ENCODE data around the gene DAB1.
"Not testable (repeated sequence)": the region's sequence is repeated elsewhere in the genome, so short reads cannot be mapped to it uniquely, and the experiment has no call there.

DAB1 gene

DNA sequence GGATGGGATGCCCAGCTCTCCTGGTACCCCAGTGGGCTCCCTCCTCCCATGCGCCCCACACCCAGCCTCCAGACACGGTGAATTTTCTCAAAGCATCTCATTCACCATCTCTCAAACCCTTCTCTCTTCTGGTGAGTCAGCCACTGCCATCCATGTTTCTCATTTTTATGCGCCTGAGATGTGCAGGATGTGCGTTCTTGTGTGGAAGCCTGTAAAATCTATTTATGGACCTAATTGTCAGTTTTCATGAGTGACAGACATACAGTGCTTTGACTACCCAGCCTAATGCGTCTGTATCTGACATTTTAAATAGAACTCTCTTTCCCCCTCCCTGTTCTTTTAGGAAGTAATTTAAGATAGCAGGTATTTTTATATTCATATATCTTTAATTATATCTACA, 158.8 kb downstream of the DAB1 start:
- DNase-seq, result no peak

DNA sequence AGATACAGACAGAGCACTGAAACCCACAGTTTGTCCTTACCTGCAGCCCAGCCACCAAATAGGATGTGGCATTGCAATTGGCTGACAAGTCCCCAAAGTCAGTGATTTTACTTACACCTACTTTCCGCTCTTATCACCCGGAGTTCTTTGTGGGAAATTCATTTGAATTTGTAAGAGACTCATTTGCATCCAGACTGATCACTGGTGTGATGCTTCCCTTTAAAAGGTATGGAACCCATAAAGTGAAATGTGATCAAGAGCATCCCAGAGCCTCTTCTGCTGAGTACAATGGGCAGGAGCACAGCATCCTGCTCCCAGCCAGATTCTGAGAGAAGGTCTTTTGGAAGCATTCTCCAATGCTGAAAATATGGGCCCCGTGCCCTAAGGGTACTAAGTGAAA, 161.4 kb downstream of the DAB1 start:
- no peak for DNase-seq

DNA sequence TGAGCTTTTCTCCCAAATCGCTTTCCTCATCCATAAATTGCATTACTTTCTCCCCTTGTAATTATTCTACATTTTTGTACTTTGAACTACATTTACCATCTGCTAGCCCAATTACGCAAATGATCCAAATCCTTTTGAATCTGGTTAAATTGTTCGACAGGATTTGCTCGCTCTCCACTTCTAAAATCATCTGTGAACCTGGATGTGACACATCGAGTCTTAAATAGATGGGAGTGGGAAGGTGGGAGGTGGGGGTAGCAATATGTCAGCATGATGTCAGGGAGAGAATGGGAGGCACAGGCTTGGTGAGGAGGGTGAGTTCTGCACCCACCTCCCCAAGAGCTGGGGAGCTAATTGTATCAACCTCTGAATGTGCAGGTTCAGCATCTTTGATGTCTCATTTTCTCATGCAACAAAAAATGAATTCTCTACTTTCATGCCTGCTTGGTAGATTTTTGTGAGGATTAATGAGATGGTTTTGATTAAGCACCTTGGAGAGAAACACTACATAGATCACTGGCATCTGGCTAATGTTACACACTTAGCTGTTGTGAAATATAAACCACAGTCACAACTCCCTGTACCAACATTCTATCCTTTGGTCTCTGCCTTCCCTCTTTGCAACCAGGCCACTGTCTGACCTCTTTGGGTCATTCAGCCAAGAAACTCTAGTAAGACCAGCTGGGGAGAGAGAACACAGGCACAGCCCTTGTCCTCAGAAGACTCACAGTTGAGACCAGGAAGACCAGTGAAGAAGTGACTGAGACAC, 165.1 kb downstream of the DAB1 start:
- no peak for DNase-seq

DNA sequence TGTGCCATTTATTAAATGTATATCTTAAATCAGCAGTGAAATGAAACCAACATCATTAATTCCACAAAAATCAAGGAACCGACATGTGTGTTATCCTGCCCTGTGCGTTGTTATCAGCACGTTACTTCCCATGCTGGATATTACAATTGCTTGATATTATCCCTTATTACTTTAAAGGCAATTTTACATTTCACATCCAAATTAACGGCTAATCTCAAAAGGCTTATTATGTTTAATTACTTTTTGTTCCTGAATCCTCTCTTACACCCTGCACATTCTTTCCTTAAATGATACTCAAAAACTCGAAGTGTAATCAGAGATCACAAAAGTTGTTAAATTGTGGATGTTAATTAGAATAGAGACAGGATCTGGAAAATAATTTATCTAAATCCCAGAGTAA, 167.9 kb downstream of the DAB1 start:
- DNase-seq, result no peak

DNA sequence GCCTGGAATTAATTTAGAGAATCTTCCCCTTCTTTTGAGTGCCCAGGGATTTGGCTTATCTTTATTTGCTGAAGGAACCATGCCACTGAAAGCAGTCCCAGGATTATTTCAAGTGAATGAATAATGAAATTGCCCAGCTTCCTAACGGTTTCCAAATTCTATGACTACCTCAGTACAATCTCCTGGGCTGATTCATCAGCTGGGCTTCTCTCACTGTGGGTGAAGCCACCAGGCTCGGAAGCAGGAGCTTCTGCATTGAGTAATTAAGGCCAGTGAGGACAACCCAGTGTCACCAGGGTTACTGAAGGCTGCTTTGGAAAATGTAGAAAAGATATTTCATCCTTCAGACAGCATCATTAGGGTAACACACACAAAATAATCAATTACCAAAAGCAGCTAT, 169.8 kb downstream of the DAB1 start:
- DNase-seq, result no peak

DNA sequence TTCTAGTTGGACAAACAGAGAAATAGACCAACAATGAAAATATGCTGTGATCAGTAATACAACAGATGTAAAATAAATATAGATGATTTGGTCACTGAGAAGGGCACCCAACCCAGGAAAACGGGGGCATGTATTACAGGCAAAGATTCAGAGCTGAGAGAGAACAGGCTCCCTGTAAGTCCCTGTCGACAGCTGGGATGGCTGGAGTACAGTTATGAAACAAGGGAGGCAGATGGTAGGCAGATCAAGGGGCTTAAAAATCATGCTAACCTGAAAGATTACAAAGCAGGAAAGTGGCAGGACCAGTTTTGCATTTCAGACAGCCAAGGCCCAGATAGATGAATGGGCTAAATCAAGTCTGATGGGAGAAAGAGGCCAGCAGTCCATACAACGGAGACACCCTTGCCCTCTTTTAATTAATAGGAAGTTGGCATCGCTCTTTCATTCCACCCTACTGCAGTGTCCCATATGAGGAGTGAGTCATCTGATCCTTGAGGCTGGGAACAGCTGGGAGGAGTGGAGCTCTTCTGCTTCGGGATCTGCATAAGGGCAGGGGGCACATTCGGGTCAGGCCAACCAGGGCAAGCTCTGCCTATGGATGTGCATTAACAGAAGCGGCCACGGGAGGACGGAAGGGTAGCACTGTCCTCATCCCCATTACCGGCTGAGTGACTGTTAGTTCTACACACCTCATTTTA, 171.1 kb downstream of the DAB1 start:
- DNase-seq, result no peak

DNA sequence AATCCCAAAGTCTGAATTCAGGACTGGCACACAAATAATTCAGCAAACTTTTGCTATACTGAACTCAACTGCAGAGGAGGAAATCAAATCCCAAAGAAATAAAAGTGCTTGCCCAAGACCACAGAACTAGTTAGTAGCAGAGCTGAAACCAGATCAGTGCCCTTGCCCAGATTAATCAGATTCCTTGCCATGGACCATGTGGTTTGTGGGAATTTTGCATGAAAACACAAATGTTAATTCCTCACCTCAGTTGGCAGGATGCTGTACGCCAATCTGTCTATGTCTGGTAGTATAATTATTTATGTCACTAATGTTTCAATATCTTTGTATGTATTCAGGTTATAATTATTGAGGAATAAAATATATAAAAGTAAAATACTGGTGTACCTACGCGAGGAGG, 173.8 kb downstream of the DAB1 start:
- no peak for DNase-seq

DNA sequence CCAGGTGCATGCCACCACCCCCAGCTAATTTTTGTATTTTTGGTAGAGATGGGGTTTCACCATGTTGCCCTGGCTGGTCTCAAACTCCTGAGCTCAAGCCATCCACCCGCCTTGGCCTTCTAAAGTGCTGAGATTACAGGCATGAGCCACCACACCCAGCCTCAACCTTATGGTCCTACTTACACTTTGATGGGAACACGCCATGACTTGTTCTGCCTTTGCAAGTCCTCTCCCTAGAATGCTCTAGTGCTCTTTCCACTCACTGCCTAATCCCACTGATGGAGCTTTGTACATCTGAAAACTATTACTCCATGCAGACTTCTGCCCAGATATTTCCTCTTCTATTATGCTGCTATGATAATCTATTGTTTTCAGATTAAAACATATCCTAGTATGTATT, 174.3 kb downstream of the DAB1 start:
- no peak for DNase-seq

DNA sequence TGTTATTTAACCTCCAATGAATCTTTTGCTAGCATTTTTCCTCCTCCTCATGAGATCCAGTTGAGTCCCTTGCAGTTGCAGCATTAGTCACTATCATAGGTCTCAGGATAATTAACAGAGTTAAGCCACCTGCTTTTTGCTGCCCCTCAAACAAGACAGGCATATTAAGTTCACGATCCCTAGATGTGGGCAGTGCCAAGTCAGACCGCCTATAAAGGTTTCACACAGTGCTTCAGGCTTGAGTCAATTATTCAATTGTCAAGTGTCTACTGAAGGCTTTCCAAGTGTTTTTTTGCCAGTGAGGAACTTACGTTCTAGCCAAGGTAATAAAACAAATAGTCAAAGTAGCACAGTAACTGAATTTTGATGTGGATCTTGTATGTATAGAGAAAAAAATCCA, 175.0 kb downstream of the DAB1 start:
- no peak for DNase-seq

DNA sequence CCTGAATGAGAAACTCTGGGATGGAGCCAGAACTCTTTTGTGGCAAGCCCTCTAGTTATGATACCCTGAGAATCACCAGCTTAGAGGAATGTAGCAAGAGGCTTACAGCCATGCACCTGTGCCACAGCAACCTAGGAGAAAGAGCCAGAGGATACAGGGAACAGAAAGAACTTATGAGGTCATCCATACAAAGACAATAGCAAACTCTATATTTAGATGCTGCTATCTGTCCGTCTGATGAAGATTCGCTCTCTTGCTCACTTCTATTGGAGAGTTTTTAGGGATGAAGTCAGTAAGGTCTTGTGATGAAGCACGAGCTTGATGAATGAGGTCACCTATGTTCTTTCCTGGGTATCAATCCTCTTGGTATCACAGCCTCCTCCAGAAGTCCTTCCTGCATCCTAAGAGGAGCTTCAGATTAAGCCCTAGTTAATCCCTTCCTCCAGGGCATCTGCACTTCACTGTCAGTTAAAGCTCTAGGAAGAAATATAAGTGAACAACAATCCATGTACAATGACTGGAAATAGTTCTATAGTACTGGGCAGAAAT, 185.6 kb downstream of the DAB1 start:
- no peak for DNase-seq

DNA sequence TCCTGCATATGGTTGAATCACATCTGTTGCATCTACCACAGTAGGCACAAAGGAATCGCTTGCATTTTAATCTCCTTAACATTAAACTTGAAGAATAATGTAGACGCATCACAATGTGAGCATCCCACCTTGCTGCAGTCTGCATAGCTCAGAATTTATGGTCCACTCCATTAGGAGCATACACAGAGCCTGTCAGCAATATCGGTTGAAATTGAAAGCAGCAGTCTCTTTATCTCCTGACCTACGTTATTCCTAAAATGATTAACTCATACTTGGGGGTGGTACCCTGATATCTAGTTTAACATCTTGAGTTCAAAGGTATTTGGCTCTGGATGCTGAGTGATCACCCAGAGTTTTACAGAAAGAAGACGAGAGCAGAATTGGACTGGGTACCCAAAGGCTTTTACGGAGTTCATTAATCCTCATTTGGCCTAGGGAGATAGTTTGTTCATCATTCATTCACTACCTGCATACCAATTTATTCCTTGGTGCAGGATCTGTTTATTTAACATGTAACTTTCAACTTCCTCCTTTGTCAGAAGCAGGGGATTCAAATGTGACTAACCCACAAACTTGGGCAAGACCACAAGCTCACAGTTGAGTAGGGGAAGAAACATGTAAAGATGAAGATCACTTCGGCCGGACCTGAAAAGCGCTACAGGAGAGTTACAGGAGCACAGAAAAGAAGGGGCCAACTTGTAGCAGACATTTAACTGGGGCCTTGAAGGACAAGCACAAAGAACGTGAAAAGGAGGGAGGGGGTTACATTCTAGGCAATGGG, 187.9 kb downstream of the DAB1 start:
- no peak for DNase-seq

DNA sequence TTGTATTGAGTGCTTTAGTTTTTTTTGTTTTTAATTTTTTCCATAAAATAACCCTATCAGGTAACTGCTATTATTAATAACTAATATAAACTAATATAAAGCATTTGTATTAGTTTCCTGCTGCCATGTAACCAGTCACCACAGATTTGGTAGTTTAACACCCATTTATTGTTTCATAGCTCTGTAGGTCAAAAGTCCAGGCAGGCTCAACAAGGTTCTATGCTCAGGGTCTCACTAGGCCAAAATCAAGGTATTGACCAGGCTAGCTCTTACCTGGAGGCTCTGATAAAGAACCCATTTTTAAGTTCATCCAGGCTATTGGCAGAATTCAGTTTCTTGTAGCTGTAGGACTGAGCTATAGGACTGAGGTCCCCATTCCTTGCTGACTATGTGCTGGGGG, 189.4 kb downstream of the DAB1 start:
- DNase-seq, result no peak

DNA sequence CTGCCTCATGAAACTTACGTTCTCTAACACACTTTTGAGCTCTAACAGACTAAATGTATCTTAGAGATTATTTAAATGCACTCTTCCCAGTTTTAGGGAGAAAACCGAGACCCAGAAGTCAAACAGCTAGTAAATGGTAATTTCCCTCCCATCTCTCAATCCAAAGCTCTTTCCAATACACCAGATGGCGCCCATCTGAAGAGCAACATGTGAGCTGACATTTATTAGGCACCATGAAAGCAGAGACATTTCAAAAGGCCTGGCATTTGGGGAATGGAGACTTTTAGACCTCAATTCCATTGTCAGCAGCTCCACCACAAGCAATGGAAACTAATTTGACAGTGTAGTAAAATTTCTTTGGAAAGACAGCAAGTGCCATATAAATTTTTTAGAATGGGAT, 191.4 kb downstream of the DAB1 start:
- no peak for DNase-seq

DNA sequence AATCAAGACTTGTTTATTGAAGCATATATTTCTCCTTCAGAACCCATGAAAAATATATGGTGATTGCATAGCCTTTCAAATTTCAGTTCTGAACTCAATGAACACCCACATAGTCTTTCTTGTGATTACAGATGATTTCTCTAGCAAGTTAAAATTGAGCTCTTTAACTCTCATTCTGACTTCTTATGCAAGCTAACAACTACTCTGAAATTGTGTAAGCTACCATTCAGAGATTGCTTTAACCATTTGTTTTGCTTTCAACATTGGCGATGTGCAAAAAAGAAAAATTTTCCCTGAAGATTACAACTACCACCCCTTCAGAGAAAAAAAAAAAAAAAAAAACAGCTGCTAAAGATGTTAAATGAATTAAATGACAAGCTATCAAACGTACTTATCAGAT, 193.9 kb downstream of the DAB1 start:
- DNase-seq, result no peak

DNA sequence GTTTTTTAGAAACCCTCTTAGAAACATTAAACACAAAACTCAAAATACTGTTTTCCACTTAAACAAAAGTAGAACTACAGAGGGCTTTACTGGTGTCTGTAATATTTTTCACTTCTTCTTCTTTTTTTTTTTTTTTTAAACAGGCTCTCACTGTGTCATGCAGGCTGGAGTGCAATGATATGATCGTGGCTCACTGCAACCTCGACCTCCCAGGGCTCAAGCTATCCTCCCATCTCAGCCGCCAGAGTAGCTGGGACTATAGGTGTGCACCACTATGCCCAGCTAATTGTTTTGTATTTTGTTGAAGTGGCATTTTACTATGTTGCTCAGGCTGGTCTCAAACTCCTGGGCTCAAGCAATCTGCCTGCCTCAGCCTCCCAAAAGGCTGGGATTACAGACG, 194.8 kb downstream of the DAB1 start:
- no peak for DNase-seq

DNA sequence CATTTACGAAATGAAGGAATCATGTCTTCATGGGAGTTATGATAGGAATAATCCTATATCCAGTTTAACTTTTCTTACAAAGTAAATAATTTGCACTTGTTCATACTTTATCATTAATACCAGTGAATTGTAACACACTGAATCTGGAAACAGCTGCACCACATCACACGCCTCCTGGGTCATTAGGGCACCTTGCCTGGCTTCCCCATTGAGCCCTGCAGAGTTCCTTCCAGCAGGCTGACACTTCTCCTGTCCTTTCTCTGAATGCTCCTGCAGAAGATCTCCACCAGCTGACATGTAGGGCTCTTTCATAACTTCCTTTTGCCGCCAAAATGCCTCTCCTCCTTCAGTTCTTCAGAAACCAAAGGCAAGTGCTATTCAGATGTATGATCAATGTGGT, 201.1 kb downstream of the DAB1 start:
- DNase-seq, result no peak

DNA sequence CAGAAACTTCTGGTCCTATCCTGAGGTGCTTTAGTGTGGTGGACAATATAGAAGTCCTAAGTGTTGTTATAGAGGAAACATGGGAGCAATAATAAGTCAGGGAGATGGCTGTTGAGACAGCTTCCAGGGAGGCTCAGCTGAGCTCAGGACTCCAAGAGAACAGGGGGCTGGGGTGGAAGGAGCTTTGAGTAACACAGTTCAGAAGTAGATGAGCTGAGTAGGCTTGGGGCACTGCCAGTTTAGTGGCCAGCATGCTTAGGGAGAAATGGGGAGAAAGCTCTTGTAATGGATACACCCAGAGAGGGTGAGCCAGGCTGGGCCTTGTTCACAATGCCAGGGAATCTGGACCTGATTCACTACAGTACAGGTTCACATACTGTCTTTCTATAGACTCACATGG, 201.6 kb downstream of the DAB1 start:
- no peak for DNase-seq

DNA sequence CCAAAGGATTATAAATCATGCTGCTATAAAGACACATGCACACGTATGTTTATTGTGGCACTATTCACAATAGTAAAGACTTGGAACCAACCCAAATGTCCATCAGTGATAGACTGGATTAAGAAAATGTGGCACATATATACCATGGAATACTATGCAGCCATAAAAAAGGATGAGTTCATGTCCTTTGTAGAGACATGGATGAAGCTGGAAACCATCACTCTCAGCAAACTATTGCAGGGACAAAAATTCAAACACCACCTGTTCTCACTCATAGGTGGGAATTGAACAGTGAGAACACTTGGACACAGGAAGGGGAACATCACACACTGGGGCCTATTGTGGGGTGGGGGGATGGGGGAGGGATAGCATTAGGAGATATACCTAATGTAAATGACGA, 203.0 kb downstream of the DAB1 start:
- DNase-seq, result not testable (repeated sequence)

DNA sequence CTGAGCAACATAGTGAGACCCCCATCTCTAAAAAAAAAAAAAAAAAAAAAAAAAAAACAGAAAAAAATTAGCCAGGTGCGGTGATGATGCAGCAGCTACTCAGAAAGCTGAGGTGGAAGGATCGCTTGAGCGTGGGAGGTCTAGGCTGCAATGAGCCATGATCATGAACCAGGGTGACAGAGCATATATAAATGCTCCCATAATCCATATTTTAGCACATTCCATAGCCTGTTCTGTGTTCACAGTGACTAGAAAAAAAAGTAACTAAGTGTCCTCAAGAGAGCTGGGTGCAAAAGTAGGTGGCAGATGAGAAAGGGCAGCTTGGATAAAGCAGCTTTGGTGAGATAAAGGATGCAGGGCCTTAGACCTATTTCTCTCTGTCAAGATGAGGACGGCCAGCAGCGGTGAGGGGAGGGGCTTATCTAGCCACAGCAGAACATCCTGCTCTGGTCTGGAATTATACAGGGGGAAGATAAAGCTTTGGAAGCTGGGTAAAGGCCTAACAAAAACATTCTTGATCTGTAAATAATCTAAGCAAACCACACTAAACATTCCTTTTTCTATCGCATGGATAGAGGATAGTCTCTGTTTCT, 205.3 kb downstream of the DAB1 start:
- no peak for DNase-seq

DNA sequence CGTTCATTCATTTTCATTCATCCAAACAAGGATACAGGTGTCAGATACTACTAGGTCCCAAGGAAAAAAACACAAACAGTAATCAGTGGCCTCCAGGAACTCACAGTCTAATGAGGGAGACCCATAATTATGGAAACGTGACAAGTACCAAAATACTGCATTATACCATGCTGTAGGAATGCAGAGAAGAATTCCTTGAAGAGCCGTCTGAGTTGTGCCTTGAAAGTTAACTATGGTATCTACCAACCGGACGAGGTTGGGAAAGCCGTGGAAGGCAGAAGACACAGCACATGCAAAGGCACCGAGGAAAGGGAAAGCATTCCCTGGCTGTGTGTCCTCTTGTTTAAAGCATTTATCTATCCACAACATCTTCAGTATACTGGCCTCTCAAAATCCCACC, 206.0 kb downstream of the DAB1 start:
- no peak for DNase-seq

DNA sequence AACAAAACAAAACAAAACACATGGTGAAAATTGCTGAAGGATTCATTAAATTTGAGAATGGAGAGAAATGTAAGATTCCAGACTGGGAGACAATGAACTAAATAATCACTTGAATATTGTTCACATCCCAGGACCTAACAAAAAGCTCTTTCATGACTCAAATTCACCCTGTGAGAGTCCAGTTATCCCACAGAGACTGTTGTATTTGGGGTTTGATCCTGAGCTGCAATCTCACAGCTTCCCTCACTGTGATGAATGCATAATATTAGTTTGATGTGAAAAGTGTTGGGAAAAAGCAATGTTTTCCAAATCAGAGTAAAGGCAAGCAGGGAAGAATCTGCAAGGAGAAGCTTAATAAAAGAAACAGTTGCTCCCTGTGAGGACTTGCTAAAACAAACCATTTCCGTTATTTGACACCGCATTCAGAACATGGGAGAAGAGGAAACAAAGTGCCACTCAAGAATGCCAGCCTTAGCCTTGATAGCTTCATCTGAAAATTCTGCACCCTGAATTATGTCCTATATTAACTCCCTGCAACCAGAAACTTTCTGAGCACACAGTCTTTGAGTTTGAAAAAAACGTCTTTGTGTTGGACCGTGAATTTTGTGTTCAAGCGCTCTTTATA, 208.8 kb downstream of the DAB1 start:
- DNase-seq, result no peak

DNA sequence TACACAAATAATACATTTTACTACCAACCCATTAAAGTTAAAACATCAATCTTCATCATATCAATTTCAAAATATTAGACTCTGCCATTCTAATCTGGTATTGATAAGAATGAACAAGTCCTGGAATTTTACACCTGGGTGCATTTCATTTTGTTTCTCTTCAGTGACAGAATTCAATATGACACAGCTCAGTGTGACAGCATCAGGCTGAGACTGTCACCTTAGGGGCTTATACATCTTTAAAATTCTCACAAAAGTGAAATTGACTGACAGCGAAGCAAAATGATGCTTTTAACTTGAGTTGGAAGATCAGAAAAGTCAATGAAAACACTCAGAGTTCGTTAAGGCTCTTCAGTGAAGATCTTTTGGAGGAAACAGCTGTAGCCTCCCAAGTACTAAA, 213.0 kb downstream of the DAB1 start:
- DNase-seq, result no peak

DNA sequence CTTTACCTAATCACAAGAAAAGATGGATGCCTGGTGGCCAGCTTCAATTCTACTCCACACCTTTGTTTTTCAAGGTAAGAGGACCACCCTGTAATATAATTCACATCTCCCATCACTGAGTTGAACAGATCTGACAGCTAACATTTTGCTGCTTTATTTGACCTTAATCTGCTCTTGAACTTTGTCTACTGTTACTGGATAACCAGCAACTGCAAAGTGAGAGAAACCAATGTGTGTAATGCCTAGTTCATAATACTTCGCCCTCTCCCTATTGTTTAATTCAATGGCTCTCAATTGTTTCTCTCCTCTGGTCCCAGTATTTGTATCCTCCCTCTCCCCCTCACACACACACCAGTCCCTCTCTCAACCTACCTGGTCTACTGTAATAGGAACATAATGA, 214.4 kb downstream of the DAB1 start:
- DNase-seq, result no peak
